HG03469 (cell line): ENCODE data around the gene TTC28.

Experiments used
- ATAC-seq: cut with Tn5 transposase; IDR thresholded peaks from one replicate; pipeline ENCODE4 v1.9.1; 2021; ENCODE audit warnings: mild to moderate bottlenecking, moderate library complexity, moderate number of reproducible peaks; ENCODE audit not compliant: unreplicated experiment

TTC28 gene

DNA sequence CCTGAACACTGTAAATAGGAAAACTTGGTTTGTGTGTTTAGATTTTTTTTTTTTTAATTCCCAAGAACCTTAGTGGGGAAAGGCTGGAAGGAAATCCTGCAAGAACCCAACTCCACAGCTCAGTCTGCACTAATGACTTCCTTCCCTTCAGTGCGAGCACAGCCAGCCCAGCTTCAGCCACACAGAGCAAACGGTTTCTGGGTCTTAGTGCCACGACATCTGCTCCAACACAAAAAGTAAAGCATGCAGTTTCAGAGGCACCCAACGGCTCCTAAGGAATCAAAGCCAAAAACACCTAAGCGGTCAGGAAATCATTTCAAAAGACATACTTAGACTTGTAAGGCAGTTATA is 236.1 kb downstream of the TTC28 start:
- no peak for ATAC-seq

- no peak for ATAC-seq
These were observed 236.7 kb downstream of the TTC28 start for GRCh38 chr22:28442711-28443525.

DNA sequence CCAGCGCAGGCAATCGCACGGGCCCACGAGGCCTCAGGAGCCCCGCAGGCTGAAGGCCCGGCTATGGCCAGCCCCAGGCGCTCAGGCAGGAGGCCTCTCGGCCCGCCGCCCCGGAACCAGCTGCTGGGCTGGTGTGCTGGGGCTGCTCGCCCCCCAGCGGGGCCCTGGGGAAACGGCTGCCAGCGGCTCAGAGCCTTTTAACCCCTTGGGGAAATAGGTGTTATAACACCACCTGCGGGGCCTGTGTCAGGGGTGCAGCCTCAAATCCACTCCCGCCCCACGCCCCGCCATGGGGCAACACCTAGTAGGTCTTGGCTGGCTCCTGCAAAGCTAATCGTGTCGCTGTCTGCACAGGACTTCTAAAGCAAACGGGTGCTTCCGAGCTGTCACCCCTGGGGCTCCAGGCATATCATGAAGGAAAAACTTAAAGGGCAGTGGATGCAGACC is 237.4 kb downstream of the TTC28 start:
- no peak for ATAC-seq

DNA sequence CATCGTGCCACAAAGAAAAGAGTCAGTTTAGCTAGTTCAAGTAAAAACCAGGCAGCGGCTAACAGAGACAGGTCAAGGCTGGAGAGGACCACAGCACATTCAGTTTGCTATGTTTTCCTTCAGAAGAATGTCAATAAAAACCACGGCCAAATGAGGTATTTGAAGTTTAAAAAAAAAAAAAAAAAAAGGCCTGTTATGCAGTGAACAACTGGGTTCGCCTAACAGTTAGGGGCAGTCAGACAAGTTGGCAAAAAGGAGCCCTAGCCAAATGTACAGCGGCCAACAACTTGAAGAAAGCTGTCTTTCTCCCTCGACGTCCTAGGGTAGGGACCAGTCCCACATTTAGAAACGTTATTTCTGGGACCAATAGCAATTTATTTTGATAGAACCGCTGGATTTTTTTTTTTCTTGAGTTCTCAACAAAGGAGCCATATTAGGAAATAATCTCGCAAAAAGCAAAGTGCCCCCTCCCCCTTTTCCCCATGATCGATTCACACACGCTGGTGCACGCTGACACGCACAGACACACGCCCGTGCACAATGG is 237.8 kb downstream of the TTC28 start:
- ATAC-seq = no peak

- ATAC-seq = no peak
These were observed 238.8 kb downstream of the TTC28 start for GRCh38 chr22:28440592-28441390.

DNA sequence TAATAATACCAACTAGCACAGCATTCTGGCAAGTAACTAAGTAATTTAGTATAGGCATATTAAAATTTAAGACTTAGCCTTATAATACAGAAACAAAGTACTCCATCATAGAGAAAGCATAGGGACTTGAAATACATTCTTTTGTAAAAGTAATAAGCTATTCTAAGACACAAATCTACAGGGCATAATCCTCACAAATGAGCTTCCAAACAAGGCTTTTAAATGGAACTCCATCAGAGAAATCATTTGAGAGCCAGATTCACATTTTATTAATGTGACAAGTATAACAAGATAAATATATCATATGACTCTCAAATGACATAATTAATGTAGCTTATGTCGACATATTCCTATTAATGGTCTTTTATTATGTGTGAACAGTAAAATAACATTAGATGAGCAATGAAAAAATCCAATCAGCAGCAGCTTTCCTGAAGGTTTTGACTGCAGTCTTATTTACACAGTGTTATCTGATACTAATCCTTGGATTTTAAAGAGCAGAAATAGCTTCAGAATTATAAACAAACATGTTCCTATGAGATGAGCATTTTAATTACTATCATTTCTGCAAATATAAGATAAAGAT is 241.4 kb downstream of the TTC28 start:
- ATAC-seq = no peak

GRCh38 chr22:28435982-28436381 is 243.7 kb downstream of the TTC28 start:
- ATAC-seq = no peak

- ATAC-seq = no peak
These were observed 244.4 kb downstream of the TTC28 start for GRCh38 chr22:28435140-28435768.

DNA sequence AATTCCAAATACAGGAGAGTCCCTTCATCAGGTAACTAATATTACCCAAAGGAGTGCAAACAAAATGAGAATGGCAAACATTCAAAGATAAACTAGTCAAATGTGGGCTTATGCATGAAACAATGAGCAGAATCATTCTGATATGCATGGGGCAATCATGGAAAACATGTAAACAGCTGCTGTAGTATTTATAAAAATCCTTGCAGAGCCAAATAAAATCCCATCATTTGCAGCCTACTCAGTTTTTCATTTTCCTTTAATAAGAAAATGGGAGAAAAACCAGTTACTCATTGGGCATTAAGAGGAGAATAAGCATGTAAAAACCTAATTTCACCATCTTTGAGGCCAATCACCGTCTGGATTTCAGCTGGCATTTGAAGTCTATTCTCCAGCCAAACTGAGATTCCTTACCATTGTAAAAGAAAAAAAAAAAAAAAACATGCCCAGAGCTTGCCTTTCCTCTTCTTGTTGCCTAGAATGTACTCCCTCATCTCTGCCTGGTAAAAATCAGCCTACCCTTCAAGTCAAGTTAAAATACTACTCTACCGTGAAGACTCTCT is 249.1 kb downstream of the TTC28 start:
- no peak for ATAC-seq

GRCh38 chr22:28429711-28430110 is 249.9 kb downstream of the TTC28 start:
- no peak for ATAC-seq

GRCh38 chr22:28428271-28428670 is 251.4 kb downstream of the TTC28 start:
- ATAC-seq = no peak

DNA sequence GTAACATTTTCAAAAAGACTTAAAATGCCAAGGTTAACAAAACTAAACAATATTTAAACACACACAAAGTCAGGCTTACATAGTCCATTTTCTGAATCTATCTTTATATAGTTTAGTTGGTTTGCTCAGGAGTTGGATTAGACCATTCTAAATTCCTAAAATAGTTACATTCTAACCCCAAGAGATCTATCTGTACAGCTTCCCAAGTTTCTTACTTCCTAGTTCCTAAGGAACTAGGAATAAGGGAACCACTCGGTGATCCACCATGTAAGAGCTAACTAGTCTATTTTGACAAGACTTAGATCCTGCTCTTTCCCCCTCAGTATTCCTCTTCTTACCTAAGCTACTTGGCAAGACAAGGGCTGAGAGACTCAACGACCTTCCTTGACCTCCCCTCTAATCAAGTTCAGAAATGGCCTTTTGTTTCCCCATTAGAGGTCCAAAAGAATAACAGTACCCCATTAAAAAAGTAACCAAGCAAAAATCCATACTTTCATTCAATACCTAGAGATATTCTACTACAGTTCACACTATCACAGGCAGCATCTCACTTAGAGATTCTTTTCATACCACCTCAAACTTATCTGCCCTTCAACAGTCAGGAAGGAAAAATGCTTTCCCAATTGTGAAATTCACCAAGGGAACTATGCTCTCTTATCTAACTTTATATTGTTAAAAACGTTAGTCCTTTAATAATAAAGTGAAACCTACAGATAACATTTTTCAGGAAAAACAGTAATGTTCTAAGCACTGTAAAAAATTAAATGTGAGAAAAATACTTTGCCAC is 253.1 kb downstream of the TTC28 start:
- ATAC-seq = no peak

DNA sequence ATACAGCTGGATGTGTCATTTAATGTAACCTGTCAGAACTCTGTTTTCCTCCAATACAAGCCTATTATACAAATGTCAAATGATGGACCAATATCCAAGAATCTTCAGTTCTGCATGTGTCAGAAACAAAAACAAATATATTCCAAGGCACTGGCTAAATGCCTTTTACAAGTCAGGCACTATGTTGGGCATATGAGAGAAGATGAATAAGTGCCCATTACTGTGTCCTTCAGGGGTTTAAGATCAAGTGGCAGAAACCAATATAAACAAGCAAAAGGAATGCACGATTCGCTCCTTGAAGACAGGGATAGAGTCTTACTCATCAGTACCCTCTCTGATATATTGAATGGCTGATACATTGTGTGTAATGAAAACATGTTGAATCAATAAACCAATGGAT is 254.4 kb downstream of the TTC28 start:
- no peak for ATAC-seq

GRCh38 chr22:28424427-28425080 is 255.1 kb downstream of the TTC28 start:
- ATAC-seq = no peak

DNA sequence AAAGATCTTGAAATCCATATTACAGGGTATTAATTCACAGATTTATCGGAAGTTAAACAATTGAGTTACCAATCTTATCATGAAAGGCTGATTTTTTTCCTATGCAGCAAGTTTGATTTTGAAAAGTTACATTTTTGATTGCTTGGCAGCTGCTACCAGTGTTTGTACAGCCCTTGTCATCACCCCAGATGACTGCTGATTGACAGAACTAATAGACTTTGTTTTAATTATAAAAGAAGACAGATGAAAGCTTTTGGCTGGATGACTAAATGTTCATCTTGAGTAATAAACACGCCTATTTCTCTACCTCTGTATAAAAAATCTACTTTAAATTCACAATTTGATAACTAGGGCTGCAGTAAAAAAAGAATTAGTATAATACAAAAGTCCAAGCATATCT is 259.7 kb downstream of the TTC28 start:
- ATAC-seq = no peak

DNA sequence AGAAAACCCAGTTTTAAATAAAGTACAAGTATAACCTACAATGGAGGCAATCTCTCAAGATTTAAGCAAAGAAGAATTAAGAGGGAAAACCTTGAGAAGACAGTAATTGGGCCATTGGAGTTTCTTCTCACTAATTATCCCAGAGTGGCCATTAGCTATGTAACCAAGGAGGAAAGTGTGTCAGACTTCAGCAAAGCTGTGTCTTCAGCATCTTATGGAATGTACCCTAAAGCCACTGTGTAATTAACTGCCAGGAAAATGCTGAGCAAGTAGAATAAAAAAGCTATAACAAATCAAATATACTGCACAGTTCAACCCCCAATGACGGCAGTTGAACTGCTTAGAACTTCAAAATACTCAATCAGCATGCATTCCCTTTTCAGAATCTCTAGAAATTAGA is 261.6 kb downstream of the TTC28 start:
- no peak for ATAC-seq

GRCh38 chr22:28417431-28417830 is 262.2 kb downstream of the TTC28 start:
- no peak for ATAC-seq

DNA sequence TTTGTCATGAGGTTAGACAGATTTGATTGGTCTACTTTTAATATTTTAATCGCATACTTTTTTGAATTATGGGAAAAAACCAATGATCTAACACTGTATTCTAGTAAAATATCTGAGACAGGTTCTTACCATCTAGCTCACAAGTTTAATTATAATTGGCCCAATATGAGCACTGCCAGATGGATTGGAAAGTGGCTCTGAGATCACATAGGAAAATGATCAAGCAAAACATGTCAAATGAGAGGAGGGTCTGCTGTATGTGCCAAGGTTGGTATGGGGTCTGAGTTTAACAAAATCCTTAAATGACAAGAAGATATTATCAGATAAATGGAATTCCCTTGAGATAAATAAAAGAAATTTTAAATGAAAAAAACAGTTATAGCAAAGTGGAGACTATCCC is 264.7 kb downstream of the TTC28 start:
- ATAC-seq = no peak

GRCh38 chr22:28413612-28414399 is 265.8 kb downstream of the TTC28 start:
- ATAC-seq = no peak
